C4-2B (cell line): ENCODE measurements around the gene RPS18.
"Not testable (repeated sequence)": the region's sequence is repeated elsewhere in the genome, so short reads cannot be mapped to it uniquely, and the experiment has no call there.

Source experiments
- H3K27ac ChIP-seq: fragments of 450-650 bp; 2 replicates; pipeline ENCODE4 v1.5.1; 2017
- ZFX ChIP-seq: fragments of 450-650 bp; IDR thresholded peaks from 2 replicates; pipeline ENCODE4 v1.6.1; 2017
- TF ChIP-seq, protein P1 (sequence below): fragments of 450-650 bp; conservative IDR thresholded peaks from 2 replicates; pipeline ENCODE4 v1.5.1; 2017; ENCODE audit warnings: mild to moderate bottlenecking

Gene RPS18

DNA sequence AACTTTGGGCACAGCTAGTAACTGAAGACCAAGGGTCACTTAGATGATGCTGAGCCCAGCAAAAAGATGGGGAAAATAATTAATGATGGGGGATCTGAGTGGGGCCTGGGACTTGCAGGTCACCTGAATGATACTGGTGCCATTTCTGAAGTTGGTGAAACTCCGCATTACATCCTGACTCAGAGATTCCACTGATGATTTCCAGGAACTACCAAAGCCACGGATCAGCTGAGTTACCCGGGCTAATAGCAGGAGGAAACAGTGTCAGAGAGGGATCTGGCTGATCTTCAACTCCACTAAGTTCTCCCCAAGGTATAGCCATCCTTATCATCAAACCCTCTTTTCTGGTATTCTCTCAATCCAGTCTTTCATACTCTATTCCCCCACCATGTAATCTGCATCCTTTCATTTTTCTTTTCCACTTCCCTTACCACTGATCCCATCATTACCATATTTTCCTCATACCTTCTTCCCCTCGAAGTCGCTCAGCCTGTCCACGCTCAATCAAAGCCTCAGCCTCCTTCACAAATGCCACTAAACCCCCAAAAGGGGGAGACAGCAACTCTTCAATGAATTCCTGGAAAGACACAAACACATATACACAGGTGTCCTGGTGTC is 20.4 kb upstream of the RPS18 start:
- H3K27ac ChIP-seq, result no peak overlapping the region
- TF ChIP-seq, protein P1, sequence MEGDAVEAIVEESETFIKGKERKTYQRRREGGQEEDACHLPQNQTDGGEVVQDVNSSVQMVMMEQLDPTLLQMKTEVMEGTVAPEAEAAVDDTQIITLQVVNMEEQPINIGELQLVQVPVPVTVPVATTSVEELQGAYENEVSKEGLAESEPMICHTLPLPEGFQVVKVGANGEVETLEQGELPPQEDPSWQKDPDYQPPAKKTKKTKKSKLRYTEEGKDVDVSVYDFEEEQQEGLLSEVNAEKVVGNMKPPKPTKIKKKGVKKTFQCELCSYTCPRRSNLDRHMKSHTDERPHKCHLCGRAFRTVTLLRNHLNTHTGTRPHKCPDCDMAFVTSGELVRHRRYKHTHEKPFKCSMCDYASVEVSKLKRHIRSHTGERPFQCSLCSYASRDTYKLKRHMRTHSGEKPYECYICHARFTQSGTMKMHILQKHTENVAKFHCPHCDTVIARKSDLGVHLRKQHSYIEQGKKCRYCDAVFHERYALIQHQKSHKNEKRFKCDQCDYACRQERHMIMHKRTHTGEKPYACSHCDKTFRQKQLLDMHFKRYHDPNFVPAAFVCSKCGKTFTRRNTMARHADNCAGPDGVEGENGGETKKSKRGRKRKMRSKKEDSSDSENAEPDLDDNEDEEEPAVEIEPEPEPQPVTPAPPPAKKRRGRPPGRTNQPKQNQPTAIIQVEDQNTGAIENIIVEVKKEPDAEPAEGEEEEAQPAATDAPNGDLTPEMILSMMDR, result no peak
- TF ChIP-seq ZFX, result no peak

- no peak overlapping the region for H3K27ac ChIP-seq
- TF ChIP-seq ZFX, result no peak
- TF ChIP-seq, protein P1, result no peak
These were observed 19.1 kb upstream of the RPS18 start for GRCh38 chr6:33252759-33253158.

- TF ChIP-seq, protein P1, result no peak
- TF ChIP-seq ZFX, result no peak
- no peak overlapping the region for H3K27ac ChIP-seq
These were observed 17.3 kb upstream of the RPS18 start for GRCh38 chr6:33254591-33254990.

- no peak overlapping the region for H3K27ac ChIP-seq
- TF ChIP-seq, protein P1, result no peak
- no peak for TF ChIP-seq ZFX
These were observed 12.8 kb upstream of the RPS18 start for GRCh38 chr6:33259032-33259431.

- not testable (repeated sequence) for H3K27ac ChIP-seq
These were observed 9.4 kb upstream of the RPS18 start for GRCh38 chr6:33262490-33262889.

GRCh38 chr6:33264015-33264414 is 7.9 kb upstream of the RPS18 start:
- TF ChIP-seq ZFX, result no peak
- TF ChIP-seq, protein P1, result no peak
- H3K27ac ChIP-seq, result no peak overlapping the region

DNA sequence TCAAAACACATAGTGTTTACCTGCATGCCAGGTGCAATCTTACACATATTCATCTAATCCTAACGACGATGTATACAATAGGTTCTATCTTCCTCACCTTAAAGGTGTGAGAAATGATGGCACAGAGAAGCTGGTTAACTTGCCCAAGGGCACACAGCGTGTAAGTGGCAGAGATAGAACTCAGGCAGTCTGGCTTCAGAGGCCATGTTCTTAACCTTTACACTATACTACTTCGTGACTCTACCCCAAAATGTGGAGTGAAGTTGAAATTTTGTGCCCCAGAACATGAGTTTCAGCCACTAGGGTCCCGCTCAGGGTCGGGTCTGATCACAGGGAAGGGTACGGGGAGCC is 783 bp upstream of the RPS18 start:
- H3K27ac ChIP-seq, result peak overlapping the region; percentile 97
- TF ChIP-seq ZFX, result no peak
- TF ChIP-seq, protein P1, result no peak

- peak; percentile 60 for TF ChIP-seq ZFX
- TF ChIP-seq, protein P1, result no peak
- H3K27ac ChIP-seq, result peak overlapping the region; percentile 97
These were observed 627 bp downstream of the RPS18 start for GRCh38 chr6:33272275-33273128.
